Hepatocyte (in vitro differentiated cells): ENCODE data around the gene TMEM184C. TPM values are rescaled to one million over a fixed set of nuclear protein-coding genes. Genes with fewer than 3 reads are reported as not detected.

Experiments
- DNase-seq: peaks from one replicate; pipeline ENCODE4 v3.0.0-alpha.2; 2016; ENCODE audit warnings: low spot score
- H2AFZ ChIP-seq: fragments of 200-600 bp; sonication (generic); 2 replicates; pipeline ENCODE4 v1.6.0; 2016; ENCODE audit warnings: antibody characterized with exemption, mild to moderate bottlenecking
- H3K27ac ChIP-seq: fragments of 200-600 bp; sonication (generic); 2 replicates; pipeline ENCODE4 v1.5.1; 2016; ENCODE audit warnings: mild to moderate bottlenecking
- H3K27me3 ChIP-seq: fragments of 200-600 bp; sonication (generic); 2 replicates; pipeline ENCODE4 v1.6.1; 2016
- H3K36me3 ChIP-seq: fragments of 200-600 bp; sonication (generic); replicated peaks from 2 replicates; pipeline ENCODE4 v1.5.1; 2016; ENCODE audit warnings: low read depth; ENCODE audit not compliant: insufficient read depth
- H3K4me1 ChIP-seq: fragments of 200-600 bp; sonication (generic); 2 replicates; pipeline ENCODE4 v1.5.1; 2016; ENCODE audit warnings: mild to moderate bottlenecking, moderate library complexity; ENCODE audit not compliant: insufficient read depth
- H3K4me2 ChIP-seq: fragments of 200-600 bp; sonication (generic); 2 replicates; pipeline ENCODE4 v1.6.0; 2016
- H3K4me3 ChIP-seq: fragments of 200-600 bp; sonication (generic); 2 replicates; pipeline ENCODE4 v1.5.1; 2016; ENCODE audit warnings: mild to moderate bottlenecking
- H3K79me2 ChIP-seq: fragments of 200-600 bp; sonication (generic); 2 replicates; pipeline ENCODE4 v1.6.0; 2017; ENCODE audit warnings: mild to moderate bottlenecking
- H3K9me2 ChIP-seq: fragments of 200-600 bp; sonication (generic); replicated peaks from 2 replicates; pipeline ENCODE4 v1.6.0; 2017; ENCODE audit warnings: mild to moderate bottlenecking; ENCODE audit not compliant: insufficient read depth
- H3K9me3 ChIP-seq: fragments of 200-600 bp; sonication (generic); 2 replicates; pipeline ENCODE4 v1.5.1; 2016; ENCODE audit warnings: low read depth, mild to moderate bottlenecking
- H4K20me1 ChIP-seq: fragments of 200-600 bp; sonication (generic); 2 replicates; pipeline ENCODE4 v1.6.0; 2016; ENCODE audit warnings: mild to moderate bottlenecking; ENCODE audit not compliant: insufficient read depth, poor library complexity, severe bottlenecking
- EZH2 ChIP-seq: fragments of 200-600 bp; sonication (generic); IDR thresholded peaks from 2 replicates; pipeline ENCODE4 v1.6.1; 2016; ENCODE audit warnings: antibody characterized with exemption, mild to moderate bottlenecking, borderline replicate concordance
- EZH2phosphoT487 ChIP-seq: fragments of 200-600 bp; sonication (generic); IDR thresholded peaks from one replicate; pipeline ENCODE4 v1.6.1; 2018; ENCODE audit warnings: antibody characterized with exemption, mild to moderate bottlenecking, low read depth, moderate library complexity; ENCODE audit not compliant: unreplicated experiment, severe bottlenecking
- WGBS: methylation state at CpG from one replicate; pipeline ENCODE4 v1.1.6; 2016; ENCODE audit warnings: low lambda C conversion rate; ENCODE audit errors: missing lambda C conversion rate; 5-methylcytosine and 5-hydroxymethylcytosine counted together
- polyA plus RNA-seq: library from polyadenylated mRNA; unstranded; fragments of >200 nt; fragmentation: Nextera tagmentation; extraction: Ambion mirVana; gene quantifications from 2 replicates; pipeline ENCODE4 v1.2.1, GENCODE V29; 2016
- total RNA-seq: library from RNA; depleted of rRNA; stranded (reverse); fragments of >200 nt; gene quantifications from 2 replicates; pipeline ENCODE4 v1.2.3, GENCODE V29; 2014
- TF ChIP-seq, protein P1 (sequence below): fragments of 200-600 bp; sonication (generic); IDR thresholded peaks from 2 replicates; pipeline ENCODE4 v1.5.1; 2016; ENCODE audit warnings: antibody characterized with exemption, mild to moderate bottlenecking; ENCODE audit not compliant: poor library complexity

The TMEM184C gene
- total and polyA plus RNA-seq, 2 experiments from 2014 or later = 43.0 to 43.9 TPM

DNA sequence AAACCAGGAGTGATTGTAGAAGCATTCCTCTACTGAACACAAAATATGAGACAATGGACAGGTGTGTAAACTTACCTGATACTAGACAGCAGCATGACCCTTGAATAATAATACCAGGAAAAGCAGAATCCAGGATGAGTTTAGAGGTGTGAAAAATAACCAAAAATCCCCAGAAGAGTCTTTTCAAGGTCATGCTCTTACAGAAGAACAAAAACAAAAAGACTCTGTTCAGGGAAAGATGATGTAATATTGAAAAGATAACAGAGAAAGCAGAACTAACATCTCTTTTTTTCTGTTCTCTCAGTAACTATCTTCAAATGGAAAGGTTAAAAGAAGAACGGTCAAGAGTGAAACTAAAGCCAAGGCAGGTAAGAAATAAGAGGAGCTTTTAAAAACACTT, 100.7 kb downstream of the TMEM184C start:
- Histone ChIP-seq H4K20me1 (no peaks in the 10 kb centered on the region), H3K4me1 (peaks cover 3% of the 10 kb centered on the region), H2AFZ (no peak overlapping the region), H3K79me2 (no peaks in the 10 kb centered on the region), H3K27me3 (no peaks in the 10 kb centered on the region), H3K9me2 (no peaks in the 10 kb centered on the region), H3K36me3 (no peaks in the 10 kb centered on the region), H3K4me2 (no peak overlapping the region), H3K4me3 (no peak overlapping the region), H3K9me3 (no peaks in the 10 kb centered on the region), H3K27ac (no peak overlapping the region)
- no peak for DNase-seq
- WGBS = 74% methylated on average over 1 of the region's 1 CpG
- TF ChIP-seq EZH2 (no peak), EZH2phosphoT487 (no peak)
- TF ChIP-seq, protein P1, sequence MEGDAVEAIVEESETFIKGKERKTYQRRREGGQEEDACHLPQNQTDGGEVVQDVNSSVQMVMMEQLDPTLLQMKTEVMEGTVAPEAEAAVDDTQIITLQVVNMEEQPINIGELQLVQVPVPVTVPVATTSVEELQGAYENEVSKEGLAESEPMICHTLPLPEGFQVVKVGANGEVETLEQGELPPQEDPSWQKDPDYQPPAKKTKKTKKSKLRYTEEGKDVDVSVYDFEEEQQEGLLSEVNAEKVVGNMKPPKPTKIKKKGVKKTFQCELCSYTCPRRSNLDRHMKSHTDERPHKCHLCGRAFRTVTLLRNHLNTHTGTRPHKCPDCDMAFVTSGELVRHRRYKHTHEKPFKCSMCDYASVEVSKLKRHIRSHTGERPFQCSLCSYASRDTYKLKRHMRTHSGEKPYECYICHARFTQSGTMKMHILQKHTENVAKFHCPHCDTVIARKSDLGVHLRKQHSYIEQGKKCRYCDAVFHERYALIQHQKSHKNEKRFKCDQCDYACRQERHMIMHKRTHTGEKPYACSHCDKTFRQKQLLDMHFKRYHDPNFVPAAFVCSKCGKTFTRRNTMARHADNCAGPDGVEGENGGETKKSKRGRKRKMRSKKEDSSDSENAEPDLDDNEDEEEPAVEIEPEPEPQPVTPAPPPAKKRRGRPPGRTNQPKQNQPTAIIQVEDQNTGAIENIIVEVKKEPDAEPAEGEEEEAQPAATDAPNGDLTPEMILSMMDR = no peak

Other genes with a start within 250 kb of the TMEM184C start
- 28.1 and 35.7 TPM in 2 replicates for gene EDNRA, start 136.3 kb upstream of the TMEM184C start, total RNA-seq
- gene EDNRA, start 136.3 kb upstream of the TMEM184C start, polyA plus RNA-seq = 12.8 and 19.0 TPM in 2 replicates
- 11.0 and 16.3 TPM in 2 replicates for gene PRMT9, start 66.8 kb downstream of the TMEM184C start, total RNA-seq
- gene PRMT9, start 66.8 kb downstream of the TMEM184C start, polyA plus RNA-seq = 6.0 and 6.2 TPM in 2 replicates
- 23.4 and 24.8 TPM in 2 replicates for gene ARHGAP10, start 114.7 kb downstream of the TMEM184C start, total RNA-seq
- 16.8 and 26.5 TPM in 2 replicates for gene ARHGAP10, start 114.7 kb downstream of the TMEM184C start, polyA plus RNA-seq